Measurements from ENCODE around the gene PPP2R3B.

PPP2R3B gene

GRCh38 chrX:344371-344901 is 42.3 kb downstream of the PPP2R3B start:
- POLR2A ChIA-PET = no interaction called here
- TF ChIP-seq CTCF (IDR thresholded peaks at IDR 0.05; ENCODE audit: control extremely low read depth, extremely low read depth, low read depth, missing control alignments) = no peak
- no peak for DNase-seq (ENCODE audit: extremely low spot score)
- CTCF ChIA-PET = no interaction called here

- no peak for TF ChIP-seq CTCF (IDR thresholded peaks at IDR 0.05; ENCODE audit: control extremely low read depth, extremely low read depth, low read depth, missing control alignments)
- DNase-seq (ENCODE audit: extremely low spot score) = no peak
- ChIA-PET POLR2A (no interaction called here), CTCF (no interaction called here)
These were observed 45.1 kb downstream of the PPP2R3B start for GRCh38 chrX:341541-342101.

GRCh38 chrX:340641-341423 is 45.9 kb downstream of the PPP2R3B start:
- POLR2A ChIA-PET = no interaction called here
- CTCF ChIA-PET = no interaction called here
- no peak for DNase-seq (ENCODE audit: extremely low spot score)
- no peak for TF ChIP-seq CTCF (IDR thresholded peaks at IDR 0.05; ENCODE audit: control extremely low read depth, extremely low read depth, low read depth, missing control alignments)

- CTCF ChIA-PET = no interaction called here
These were observed 46.6 kb downstream of the PPP2R3B start for GRCh38 chrX:340121-340520.

GRCh38 chrX:338836-339400 is 47.8 kb downstream of the PPP2R3B start:
- TF ChIP-seq CTCF (IDR thresholded peaks at IDR 0.05; ENCODE audit: control extremely low read depth, extremely low read depth, low read depth, missing control alignments) = no peak
- ChIA-PET POLR2A (no interaction called here), CTCF (no interaction called here)
- DNase-seq (ENCODE audit: extremely low spot score) = no peak

More at GRCh38 chrX:340121-340520, 46.6 kb downstream of the PPP2R3B start:
- TF ChIP-seq CTCF (IDR thresholded peaks at IDR 0.05; ENCODE audit: control extremely low read depth, extremely low read depth, low read depth, missing control alignments) = no peak
- POLR2A ChIA-PET = no interaction called here
- no peak for DNase-seq (ENCODE audit: extremely low spot score)

GRCh38 chrX:338281-338835 is 48.3 kb downstream of the PPP2R3B start:
- no peak for DNase-seq (ENCODE audit: extremely low spot score)
- CTCF ChIA-PET = no interaction called here
- TF ChIP-seq CTCF (IDR thresholded peaks at IDR 0.05; ENCODE audit: control extremely low read depth, extremely low read depth, low read depth, missing control alignments) = no peak
- POLR2A ChIA-PET = no interaction called here

All from GM10248 (cell line).